NCI-H1092 (cell line): ENCODE measurements around the gene DGKI.

ENCODE experiments used
- DNase-seq: peaks from one replicate; lab custom pipeline; 2025; lab: John Stamatoyannopoulos, UW

The DGKI gene

DNA sequence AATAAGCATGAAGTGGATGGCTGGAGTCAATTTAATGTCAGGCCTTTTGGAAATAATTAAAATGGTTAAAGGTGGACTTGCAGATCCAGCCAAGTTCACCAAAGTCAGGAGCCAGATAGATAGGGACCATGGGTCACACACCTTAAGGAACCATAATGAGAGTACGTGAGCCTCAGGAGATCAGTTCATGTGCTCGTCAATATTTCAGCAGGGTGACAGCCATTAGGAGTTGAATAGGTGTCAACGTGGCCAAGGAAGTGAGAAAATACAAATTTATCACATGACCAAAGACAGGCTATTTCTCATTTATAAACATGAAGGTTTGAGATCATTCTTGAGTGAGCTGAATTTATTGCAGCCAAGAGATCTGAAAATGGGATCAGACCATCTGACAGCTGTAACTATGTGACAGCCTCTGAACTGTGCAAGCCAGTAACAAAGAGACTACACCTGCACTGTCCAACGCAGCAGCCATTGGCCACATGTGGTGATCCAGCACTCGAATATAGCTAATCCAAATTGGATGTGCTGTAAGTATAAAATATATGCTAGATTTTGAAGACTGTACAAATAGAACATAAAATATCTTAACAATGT lies 253.6 kb downstream of the DGKI start:
- DNase-seq = no peak

- peak; percentile 67 for DNase-seq
Observed at GRCh38 chr7:137592232-137592896, 254.4 kb downstream of the DGKI start.

GRCh38 chr7:137591421-137591837 lies 255.3 kb downstream of the DGKI start:
- DNase-seq = no peak

DNA sequence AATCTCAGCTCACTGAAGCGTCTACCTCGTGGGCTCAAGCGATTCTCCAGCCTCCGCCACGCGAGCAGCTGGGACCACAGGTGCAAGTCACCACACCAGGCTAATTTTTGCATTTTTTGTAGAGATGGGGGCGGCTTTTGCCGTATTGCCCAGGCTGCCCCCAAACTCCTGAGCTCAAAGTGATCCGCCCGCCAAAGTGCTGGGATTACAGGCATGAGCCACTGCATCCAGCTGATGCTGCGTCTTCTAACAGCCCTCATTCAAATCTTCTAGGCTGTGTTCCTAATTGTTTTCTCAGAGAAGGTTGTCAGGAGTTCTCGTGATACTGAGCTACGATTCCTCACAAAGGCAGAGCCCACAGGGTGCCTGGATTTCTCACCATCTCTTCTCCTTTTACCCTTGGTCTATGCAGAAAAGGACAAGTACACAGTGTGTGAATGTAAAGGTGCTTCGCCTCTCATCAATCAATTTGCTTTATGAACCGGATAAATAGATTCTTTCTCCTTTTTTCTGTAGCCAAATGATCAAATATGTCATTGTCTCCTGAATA lies 255.9 kb downstream of the DGKI start:
- DNase-seq = no peak

GRCh38 chr7:137590071-137590755 lies 256.6 kb downstream of the DGKI start:
- no peak for DNase-seq

- DNase-seq = no peak
Observed at GRCh38 chr7:137587326-137587725, 259.4 kb downstream of the DGKI start.

DNA sequence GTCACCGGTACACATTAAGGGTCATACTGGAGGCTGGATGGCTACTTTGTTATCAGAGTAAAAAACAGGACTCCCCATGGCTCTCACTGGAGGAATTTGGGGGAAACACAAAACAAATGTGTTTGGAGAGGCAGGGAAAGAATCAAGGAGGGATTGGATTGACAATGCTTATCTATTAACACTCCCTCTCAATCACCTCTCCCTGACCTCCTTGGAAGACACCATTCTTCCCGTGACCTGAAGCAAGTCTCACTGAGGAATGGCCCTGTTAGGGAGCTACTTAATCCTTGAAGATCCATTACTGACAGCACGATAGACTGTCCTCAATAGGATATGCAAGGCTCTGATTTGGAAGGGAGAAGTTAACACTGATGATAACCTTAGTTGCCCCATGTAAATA lies 261.2 kb downstream of the DGKI start:
- DNase-seq = no peak

- DNase-seq = no peak
Observed at GRCh38 chr7:137583172-137583571, 263.6 kb downstream of the DGKI start.

- DNase-seq = no peak
Observed at GRCh38 chr7:137579913-137580640, 266.7 kb downstream of the DGKI start.

DNA sequence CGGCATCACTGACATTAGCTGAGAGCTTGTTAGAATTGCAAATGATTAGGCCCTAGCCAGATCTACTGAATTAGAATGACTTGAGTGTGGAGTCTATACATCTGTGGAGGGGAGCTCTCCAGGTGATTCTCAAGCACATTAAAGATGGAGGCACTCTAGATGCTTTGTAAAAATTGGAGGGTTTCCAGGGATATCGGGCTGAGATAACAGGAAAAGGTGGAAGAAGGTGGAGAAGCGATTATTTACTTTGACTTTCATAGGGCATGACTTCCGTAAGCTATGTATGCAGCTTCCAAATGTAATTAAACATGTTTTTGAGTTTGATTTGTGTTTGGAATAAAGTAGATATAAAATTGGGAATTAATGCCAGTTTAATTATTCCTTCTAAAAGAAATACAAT lies 268.2 kb downstream of the DGKI start:
- no peak for DNase-seq

DNA sequence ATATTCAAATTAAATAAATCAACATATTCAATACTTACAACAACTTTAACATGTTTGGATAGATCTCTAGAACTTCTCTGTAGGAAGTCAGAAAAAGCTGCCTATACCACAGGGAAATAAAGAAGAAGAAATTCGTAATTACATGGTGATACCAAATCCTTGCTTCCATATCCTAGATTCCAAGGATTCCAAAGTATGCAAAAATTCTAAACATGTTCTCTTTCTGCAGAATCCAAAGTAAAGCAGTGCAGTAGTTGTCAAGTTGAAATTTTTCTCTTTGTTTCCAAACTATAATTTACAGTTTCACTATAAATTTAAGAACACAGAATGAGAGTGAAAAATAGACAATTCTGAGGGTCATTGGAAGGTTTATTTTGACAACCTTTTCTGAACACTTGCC lies 269.6 kb downstream of the DGKI start:
- no peak for DNase-seq

- DNase-seq = no peak
Observed at GRCh38 chr7:137576481-137576880, 270.3 kb downstream of the DGKI start.

- no peak for DNase-seq
Observed at GRCh38 chr7:137574812-137575211, 272.0 kb downstream of the DGKI start.

DNA sequence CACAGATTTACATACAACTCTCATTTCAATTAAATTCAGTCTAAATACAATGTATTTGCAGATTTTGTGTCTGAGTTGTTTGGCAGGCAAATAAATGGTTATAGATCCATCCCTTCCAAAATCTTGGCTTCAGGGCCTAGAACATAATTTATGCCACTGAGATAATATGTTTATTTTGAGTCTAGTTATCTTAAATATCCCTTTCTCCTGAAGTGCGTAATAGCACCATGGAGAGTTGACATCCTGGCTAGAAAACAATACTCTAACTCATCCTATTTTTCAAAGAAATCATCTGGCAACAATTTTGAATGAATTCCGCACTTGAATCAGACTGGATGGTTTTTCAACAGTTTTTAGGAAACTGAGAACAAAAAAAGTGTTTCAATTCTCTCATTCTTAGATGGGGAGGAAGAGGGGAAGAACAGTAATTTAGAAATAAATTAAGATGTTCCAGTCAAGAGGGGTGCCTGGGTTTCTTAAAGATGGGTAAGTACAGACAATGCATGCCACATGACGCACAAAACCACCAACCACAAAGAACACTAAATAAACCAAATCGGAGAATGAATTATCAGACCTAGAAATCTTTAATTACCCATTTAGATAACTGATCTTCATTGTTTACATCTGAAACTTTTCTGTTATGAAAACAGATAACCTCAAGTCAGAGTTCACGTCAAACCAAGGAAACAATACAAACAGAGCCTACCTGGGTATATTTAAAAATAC lies 274.6 kb downstream of the DGKI start:
- no peak for DNase-seq

GRCh38 chr7:137564677-137565076 lies 282.1 kb downstream of the DGKI start:
- no peak for DNase-seq

DNA sequence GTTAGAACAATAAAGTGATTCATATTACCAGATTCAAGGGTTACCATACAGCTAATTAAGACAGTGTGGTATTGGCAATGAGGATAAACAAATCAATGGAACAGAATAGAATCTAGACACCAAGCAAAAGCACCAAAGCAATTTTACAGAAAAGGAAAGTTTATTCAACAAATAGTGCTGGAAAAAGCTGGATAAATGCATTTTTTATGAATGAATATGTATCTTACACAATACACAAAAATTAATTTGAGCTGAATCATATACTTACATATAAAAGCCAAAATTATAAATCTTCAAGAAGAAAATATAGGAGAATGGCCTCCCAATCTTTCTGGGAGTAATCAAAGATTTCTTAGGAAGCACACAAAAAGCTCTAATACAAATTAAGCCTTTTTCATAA lies 282.8 kb downstream of the DGKI start:
- no peak for DNase-seq

GRCh38 chr7:137547485-137547884 lies 299.3 kb downstream of the DGKI start:
- DNase-seq = no peak

DNA sequence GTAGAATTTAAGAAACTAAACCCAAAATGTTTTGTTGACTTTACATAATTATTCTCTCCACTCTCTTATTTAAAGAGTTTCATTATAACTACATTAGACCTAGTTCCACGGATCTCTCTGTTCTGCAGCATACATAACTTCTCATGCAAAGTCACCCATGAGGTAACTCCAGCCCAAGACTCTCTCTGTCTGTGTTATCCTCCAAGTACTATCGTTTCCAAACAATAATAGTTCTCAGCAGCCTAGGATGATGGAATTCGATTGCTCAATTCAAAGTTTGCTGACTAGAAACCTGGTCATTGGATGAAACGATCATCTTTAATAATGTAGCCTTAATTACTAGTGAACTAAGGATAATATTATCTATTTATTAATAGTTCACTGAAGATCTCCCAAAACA lies 300.1 kb downstream of the DGKI start:
- no peak for DNase-seq

- no peak for DNase-seq
Observed at GRCh38 chr7:137546009-137546408, 300.8 kb downstream of the DGKI start.

- DNase-seq = no peak
Observed at GRCh38 chr7:137545059-137545716, 301.6 kb downstream of the DGKI start.

DNA sequence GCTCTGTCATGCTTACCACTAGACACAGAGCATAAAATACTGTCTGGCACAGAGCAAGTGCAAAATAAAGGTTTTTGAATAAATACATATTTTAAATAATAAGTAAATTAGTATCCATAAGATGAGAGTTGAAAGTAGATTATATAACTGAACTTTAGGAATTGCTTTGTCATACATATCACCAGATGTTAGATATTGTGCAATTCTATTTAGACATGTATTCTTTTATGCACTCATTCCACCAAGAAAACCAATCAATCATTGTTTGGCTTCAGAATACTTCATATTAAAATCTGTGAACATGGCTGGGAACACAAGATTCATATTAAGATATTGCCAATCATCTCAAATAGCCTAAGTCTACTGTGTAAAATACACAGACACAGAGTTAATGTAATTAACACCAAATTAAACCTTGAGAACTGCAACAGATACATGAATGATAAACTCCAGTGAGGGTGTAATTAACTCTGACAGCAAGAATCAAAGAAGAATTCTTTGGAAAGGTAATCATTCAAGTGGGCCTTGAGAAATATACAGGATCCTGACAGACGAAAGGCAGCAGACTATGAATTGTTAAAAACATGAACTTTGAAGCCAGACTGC lies 302.2 kb downstream of the DGKI start:
- DNase-seq = no peak
